ENCODE measurements around the gene SP1.

The SP1 gene

GRCh38 chr12:53413485-53414204, 33.7 kb downstream of the SP1 start:
- CTCF ChIA-PET = interaction anchor here (0.7 to 2.8 kb wide), 4 partner anchors 8 to 92 kb away, joined by 3 to 19 read pairs (median 5); partner anchors contain the start of gene AAAS
- Histone ChIP-seq H3K27ac (ENCODE audit: extremely low read depth, low read depth, low read length) (no peak overlapping the region), H3K36me3 (ENCODE audit: control insufficient read depth in 2 of 2, insufficient read depth in 1 of 2, low read length in 2 of 2) (peaks cover 20 to 48% of the 10 kb centered on the region in 2 experiments), H3K4me1 (ENCODE audit: control insufficient read depth, insufficient read depth, low read length) (peaks cover 10% of the 10 kb centered on the region), H3K9me3 (ENCODE audit: control insufficient read depth, insufficient read depth, low read depth, low read length) (no peaks in the 10 kb centered on the region), H3K4me3 (ENCODE audit: low read depth, low read length) (no peak overlapping the region)
- POLR2A ChIA-PET = no interaction called here
- TF ChIP-seq SP7 (tag by site-specific recombination; IDR thresholded peaks at IDR 0.05) (peak; percentile 74; the same call in 1 of the 2 replicates), ZNF2 (tag by site-specific recombination; IDR thresholded peaks at IDR 0.05) (no peak)
- TF ChIP-seq, protein P1, sequence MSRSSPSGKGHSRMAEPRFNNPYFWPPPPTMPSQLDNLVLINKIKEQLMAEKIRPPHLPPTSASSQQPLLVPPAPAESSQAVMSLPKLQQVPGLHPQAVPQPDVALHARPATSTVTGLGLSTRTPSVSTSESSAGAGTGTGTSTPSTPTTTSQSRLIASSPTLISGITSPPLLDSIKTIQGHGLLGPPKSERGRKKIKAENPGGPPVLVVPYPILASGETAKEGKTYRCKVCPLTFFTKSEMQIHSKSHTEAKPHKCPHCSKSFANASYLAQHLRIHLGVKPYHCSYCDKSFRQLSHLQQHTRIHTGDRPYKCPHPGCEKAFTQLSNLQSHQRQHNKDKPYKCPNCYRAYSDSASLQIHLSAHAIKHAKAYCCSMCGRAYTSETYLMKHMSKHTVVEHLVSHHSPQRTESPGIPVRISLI (tag by site-specific recombination; IDR thresholded peaks at IDR 0.05) = peak; percentile 52; the same call in 1 of the 2 replicates

DNA sequence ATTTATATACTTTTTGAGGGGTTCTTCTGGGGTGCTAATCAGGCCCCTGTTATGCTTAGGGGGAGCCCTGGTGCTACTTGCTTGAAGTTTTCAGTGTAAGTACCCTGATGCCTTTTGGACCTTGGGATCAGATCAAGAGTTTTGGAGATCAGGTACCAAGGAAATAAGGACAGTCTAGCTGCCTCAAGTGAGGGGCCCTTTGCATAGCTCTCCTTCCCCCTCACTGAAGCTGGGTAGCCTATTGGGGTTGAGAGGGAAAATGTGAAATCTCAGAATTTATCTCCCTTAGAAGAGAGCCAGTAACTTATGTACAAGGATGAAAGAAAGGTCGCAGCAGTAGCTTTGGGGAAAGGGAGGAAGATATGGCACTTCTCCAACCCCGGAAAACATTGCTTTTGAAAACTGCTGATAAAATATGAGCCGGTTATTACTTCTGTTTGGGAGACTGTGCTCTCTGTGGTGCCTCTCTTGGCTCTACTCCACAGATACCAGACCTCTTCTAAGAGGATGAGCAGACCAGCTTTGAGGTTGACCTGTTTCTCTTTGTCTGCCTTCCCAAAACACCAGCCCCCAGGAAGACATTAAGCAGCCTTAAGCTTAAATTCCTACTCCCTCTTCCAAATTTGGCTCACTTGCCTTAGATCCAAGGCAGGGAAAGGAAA, 34.9 kb downstream of the SP1 start:
- H3K4me1 ChIP-seq (ENCODE audit: control insufficient read depth, insufficient read depth, low read length) = peaks cover 10% of the 10 kb centered on the region
- H3K4me3 ChIP-seq (ENCODE audit: low read depth, low read length) = no peak overlapping the region
- ChIA-PET CTCF (interaction anchor here (0.6 to 1.8 kb wide), 5 partner anchors 10 to 62 kb away, joined by 3 to 11 read pairs (median 3); no protein-coding TSS in a partner anchor), POLR2A (no interaction called here)
- TF ChIP-seq, protein P2, sequence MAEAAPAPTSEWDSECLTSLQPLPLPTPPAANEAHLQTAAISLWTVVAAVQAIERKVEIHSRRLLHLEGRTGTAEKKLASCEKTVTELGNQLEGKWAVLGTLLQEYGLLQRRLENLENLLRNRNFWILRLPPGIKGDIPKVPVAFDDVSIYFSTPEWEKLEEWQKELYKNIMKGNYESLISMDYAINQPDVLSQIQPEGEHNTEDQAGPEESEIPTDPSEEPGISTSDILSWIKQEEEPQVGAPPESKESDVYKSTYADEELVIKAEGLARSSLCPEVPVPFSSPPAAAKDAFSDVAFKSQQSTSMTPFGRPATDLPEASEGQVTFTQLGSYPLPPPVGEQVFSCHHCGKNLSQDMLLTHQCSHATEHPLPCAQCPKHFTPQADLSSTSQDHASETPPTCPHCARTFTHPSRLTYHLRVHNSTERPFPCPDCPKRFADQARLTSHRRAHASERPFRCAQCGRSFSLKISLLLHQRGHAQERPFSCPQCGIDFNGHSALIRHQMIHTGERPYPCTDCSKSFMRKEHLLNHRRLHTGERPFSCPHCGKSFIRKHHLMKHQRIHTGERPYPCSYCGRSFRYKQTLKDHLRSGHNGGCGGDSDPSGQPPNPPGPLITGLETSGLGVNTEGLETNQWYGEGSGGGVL (tag by site-specific recombination; IDR thresholded peaks at IDR 0.05) = no peak
- TF ChIP-seq EGR2 (tag by site-specific recombination; IDR thresholded peaks at IDR 0.05; ENCODE audit: low read depth) = no peak
- no peak for TF ChIP-seq ZNF239 (tag by site-specific recombination; IDR thresholded peaks at IDR 0.05)
- TF ChIP-seq ZNF544 (tag by site-specific recombination; IDR thresholded peaks at IDR 0.05) = no peak
- TF ChIP-seq, protein P3, sequence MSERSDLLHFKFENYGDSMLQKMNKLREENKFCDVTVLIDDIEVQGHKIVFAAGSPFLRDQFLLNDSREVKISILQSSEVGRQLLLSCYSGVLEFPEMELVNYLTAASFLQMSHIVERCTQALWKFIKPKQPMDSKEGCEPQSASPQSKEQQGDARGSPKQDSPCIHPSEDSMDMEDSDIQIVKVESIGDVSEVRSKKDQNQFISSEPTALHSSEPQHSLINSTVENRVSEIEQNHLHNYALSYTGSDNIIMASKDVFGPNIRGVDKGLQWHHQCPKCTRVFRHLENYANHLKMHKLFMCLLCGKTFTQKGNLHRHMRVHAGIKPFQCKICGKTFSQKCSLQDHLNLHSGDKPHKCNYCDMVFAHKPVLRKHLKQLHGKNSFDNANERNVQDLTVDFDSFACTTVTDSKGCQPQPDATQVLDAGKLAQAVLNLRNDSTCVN (tag by site-specific recombination; optimal IDR thresholded peaks at IDR 0.05) = no peak
- TF ChIP-seq, protein P4, sequence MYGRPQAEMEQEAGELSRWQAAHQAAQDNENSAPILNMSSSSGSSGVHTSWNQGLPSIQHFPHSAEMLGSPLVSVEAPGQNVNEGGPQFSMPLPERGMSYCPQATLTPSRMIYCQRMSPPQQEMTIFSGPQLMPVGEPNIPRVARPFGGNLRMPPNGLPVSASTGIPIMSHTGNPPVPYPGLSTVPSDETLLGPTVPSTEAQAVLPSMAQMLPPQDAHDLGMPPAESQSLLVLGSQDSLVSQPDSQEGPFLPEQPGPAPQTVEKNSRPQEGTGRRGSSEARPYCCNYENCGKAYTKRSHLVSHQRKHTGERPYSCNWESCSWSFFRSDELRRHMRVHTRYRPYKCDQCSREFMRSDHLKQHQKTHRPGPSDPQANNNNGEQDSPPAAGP (tag by site-specific recombination; IDR thresholded peaks at IDR 0.05) = no peak
- TF ChIP-seq, protein P5, sequence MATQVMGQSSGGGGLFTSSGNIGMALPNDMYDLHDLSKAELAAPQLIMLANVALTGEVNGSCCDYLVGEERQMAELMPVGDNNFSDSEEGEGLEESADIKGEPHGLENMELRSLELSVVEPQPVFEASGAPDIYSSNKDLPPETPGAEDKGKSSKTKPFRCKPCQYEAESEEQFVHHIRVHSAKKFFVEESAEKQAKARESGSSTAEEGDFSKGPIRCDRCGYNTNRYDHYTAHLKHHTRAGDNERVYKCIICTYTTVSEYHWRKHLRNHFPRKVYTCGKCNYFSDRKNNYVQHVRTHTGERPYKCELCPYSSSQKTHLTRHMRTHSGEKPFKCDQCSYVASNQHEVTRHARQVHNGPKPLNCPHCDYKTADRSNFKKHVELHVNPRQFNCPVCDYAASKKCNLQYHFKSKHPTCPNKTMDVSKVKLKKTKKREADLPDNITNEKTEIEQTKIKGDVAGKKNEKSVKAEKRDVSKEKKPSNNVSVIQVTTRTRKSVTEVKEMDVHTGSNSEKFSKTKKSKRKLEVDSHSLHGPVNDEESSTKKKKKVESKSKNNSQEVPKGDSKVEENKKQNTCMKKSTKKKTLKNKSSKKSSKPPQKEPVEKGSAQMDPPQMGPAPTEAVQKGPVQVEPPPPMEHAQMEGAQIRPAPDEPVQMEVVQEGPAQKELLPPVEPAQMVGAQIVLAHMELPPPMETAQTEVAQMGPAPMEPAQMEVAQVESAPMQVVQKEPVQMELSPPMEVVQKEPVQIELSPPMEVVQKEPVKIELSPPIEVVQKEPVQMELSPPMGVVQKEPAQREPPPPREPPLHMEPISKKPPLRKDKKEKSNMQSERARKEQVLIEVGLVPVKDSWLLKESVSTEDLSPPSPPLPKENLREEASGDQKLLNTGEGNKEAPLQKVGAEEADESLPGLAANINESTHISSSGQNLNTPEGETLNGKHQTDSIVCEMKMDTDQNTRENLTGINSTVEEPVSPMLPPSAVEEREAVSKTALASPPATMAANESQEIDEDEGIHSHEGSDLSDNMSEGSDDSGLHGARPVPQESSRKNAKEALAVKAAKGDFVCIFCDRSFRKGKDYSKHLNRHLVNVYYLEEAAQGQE (tag by site-specific recombination; IDR thresholded peaks at IDR 0.05) = no peak
- TF ChIP-seq ZNF366 (tag by site-specific recombination; conservative IDR thresholded peaks at IDR 0.05) = 0 out of 2 replicates have a peak, but pooled peaks have one; percentile 12
- TF ChIP-seq, protein P6, sequence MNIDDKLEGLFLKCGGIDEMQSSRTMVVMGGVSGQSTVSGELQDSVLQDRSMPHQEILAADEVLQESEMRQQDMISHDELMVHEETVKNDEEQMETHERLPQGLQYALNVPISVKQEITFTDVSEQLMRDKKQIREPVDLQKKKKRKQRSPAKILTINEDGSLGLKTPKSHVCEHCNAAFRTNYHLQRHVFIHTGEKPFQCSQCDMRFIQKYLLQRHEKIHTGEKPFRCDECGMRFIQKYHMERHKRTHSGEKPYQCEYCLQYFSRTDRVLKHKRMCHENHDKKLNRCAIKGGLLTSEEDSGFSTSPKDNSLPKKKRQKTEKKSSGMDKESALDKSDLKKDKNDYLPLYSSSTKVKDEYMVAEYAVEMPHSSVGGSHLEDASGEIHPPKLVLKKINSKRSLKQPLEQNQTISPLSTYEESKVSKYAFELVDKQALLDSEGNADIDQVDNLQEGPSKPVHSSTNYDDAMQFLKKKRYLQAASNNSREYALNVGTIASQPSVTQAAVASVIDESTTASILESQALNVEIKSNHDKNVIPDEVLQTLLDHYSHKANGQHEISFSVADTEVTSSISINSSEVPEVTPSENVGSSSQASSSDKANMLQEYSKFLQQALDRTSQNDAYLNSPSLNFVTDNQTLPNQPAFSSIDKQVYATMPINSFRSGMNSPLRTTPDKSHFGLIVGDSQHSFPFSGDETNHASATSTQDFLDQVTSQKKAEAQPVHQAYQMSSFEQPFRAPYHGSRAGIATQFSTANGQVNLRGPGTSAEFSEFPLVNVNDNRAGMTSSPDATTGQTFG (tag by site-specific recombination; IDR thresholded peaks at IDR 0.05; ENCODE audit: borderline replicate concordance) = no peak
- no peak for TF ChIP-seq ZNF549 (tag by site-specific recombination; IDR thresholded peaks at IDR 0.05)
- no peak for TF ChIP-seq ZNF624 (tag by site-specific recombination; IDR thresholded peaks at IDR 0.05)
- TF ChIP-seq ZNF513 (tag by site-specific recombination; IDR thresholded peaks at IDR 0.05) = no peak
- no peak for TF ChIP-seq ZNF529 (tag by site-specific recombination; IDR thresholded peaks at IDR 0.05; ENCODE audit: insufficient replicate concordance)
- peak; percentile 19; the same call in 1 of the 2 replicates for TF ChIP-seq GLIS1 (tag by site-specific recombination; IDR thresholded peaks at IDR 0.05)
- no peak for TF ChIP-seq ZNF404 (tag by site-specific recombination; IDR thresholded peaks at IDR 0.05)
- no peaks in the 10 kb centered on the region for H3K9me3 ChIP-seq (ENCODE audit: control insufficient read depth, insufficient read depth, low read depth, low read length)
- H3K36me3 ChIP-seq (ENCODE audit: control insufficient read depth in 2 of 2, insufficient read depth in 1 of 2, low read length in 2 of 2) = peaks cover 14 to 35% of the 10 kb centered on the region in 2 experiments
- no peak overlapping the region; the same call in 1 of the 2 replicates for H3K27ac ChIP-seq (ENCODE audit: extremely low read depth, low read depth, low read length)

Measured in HEK293 (cell line).